GDM1 (cell line): ENCODE data around the gene DPPA4.
"Not testable (repeated sequence)": the region's sequence is repeated elsewhere in the genome, so short reads cannot be mapped to it uniquely, and the experiment has no call there.

Experiments
- DNase-seq: peaks from one replicate; lab custom pipeline; 2025; lab: John Stamatoyannopoulos, UW

Gene DPPA4

GRCh38 chr3:109337393-109337792, at the start of gene DPPA4:
Gene DPPA4, minus strand, starts transcription at chr3:109337546. Its CDS starts 29 bp downstream, at chr3:109337517.
- no peak for DNase-seq

- DNase-seq = no peak
These were observed 48.3 kb upstream of the DPPA4 start for GRCh38 chr3:109385442-109386318.

- DNase-seq = no peak
These were observed 46.8 kb upstream of the DPPA4 start for GRCh38 chr3:109384164-109384563.

- DNase-seq = no peak
These were observed 45.2 kb upstream of the DPPA4 start for GRCh38 chr3:109382588-109382987.

- no peak for DNase-seq
These were observed 38.6 kb upstream of the DPPA4 start for GRCh38 chr3:109375975-109376374.

GRCh38 chr3:109374434-109374833, 37.1 kb upstream of the DPPA4 start:
- DNase-seq = not testable (repeated sequence)

GRCh38 chr3:109373933-109374332, 36.6 kb upstream of the DPPA4 start:
- DNase-seq = no peak

GRCh38 chr3:109372639-109373038, 35.3 kb upstream of the DPPA4 start:
- DNase-seq = no peak

- no peak for DNase-seq
These were observed 32.2 kb upstream of the DPPA4 start for GRCh38 chr3:109369510-109369909.

- DNase-seq = no peak
These were observed 26.7 kb upstream of the DPPA4 start for GRCh38 chr3:109364088-109364487.

- no peak for DNase-seq
These were observed 26.3 kb upstream of the DPPA4 start for GRCh38 chr3:109363634-109364033.

GRCh38 chr3:109362823-109363222, 25.5 kb upstream of the DPPA4 start:
- DNase-seq = no peak

- not testable (repeated sequence) for DNase-seq
These were observed 21.5 kb upstream of the DPPA4 start for GRCh38 chr3:109358809-109359208.

GRCh38 chr3:109356442-109357155, 19.3 kb upstream of the DPPA4 start:
- no peak for DNase-seq

- DNase-seq = no peak
These were observed 18.5 kb upstream of the DPPA4 start for GRCh38 chr3:109355625-109356441.

- DNase-seq = no peak
These were observed 15.7 kb upstream of the DPPA4 start for GRCh38 chr3:109353057-109353456.

- no peak for DNase-seq
These were observed 13.9 kb upstream of the DPPA4 start for GRCh38 chr3:109351231-109351630.

GRCh38 chr3:109346770-109347295, 9.5 kb upstream of the DPPA4 start:
- DNase-seq = no peak

- DNase-seq = no peak
These were observed 8.8 kb upstream of the DPPA4 start for GRCh38 chr3:109346099-109346498.

- DNase-seq = no peak
These were observed 2.6 kb upstream of the DPPA4 start for GRCh38 chr3:109339714-109340648.

- no peak for DNase-seq
These were observed 1.9 kb upstream of the DPPA4 start for GRCh38 chr3:109339197-109339596.
